Middle frontal gyrus (tissue), 1 donor: ENCODE measurements around the gene PTPRCAP.
"Not testable (repeated sequence)": the region's sequence is repeated elsewhere in the genome, so short reads cannot be mapped to it uniquely, and the experiment has no call there.

Source experiments
- DNase-seq: peaks from one replicate; pipeline ENCODE4 v3.0.0-alpha.2; 2015; ENCODE audit warnings: low spot score; ENCODE audit errors: extremely low spot score

Gene PTPRCAP

GRCh38 chr11:67465530-67465929 lies 28.0 kb upstream of the PTPRCAP start:
- DNase-seq, result not testable (repeated sequence)

- no peak for DNase-seq
Measured at GRCh38 chr11:67465189-67465510, 27.7 kb upstream of the PTPRCAP start.

GRCh38 chr11:67464411-67465188 lies 27.1 kb upstream of the PTPRCAP start:
- DNase-seq, result no peak

- DNase-seq, result no peak
Measured at GRCh38 chr11:67463680-67464410, 26.4 kb upstream of the PTPRCAP start.

- no peak for DNase-seq
Measured at GRCh38 chr11:67463186-67463585, 25.7 kb upstream of the PTPRCAP start.

GRCh38 chr11:67458266-67458665 lies 20.8 kb upstream of the PTPRCAP start:
- DNase-seq, result no peak

GRCh38 chr11:67457453-67457852 lies 20.0 kb upstream of the PTPRCAP start:
- no peak for DNase-seq

GRCh38 chr11:67456068-67456705 lies 18.7 kb upstream of the PTPRCAP start:
- DNase-seq, result no peak

GRCh38 chr11:67455054-67455453 lies 17.6 kb upstream of the PTPRCAP start, which contains the start of gene CABP4:
Gene CABP4 (plus strand): TSS chr11:67455354. CDS start chr11:67455424, 70 bp downstream.
- DNase-seq, result no peak

GRCh38 chr11:67453816-67454732 lies 16.6 kb upstream of the PTPRCAP start:
- DNase-seq, result no peak

- DNase-seq, result no peak
Measured at GRCh38 chr11:67452141-67452952, 14.9 kb upstream of the PTPRCAP start, which contains the start of gene GPR152. Gene GPR152 (minus strand): TSS chr11:67452729. CDS start chr11:67452724, 5 bp downstream.

- DNase-seq, result no peak
Measured at GRCh38 chr11:67451658-67451976, 14.1 kb upstream of the PTPRCAP start.

- DNase-seq, result no peak
Measured at GRCh38 chr11:67450796-67451657, 13.5 kb upstream of the PTPRCAP start.

- no peak for DNase-seq
Measured at GRCh38 chr11:67449116-67449844, 11.8 kb upstream of the PTPRCAP start.

GRCh38 chr11:67448220-67448609 lies 10.7 kb upstream of the PTPRCAP start:
- DNase-seq, result no peak

- no peak for DNase-seq
Measured at GRCh38 chr11:67445515-67445914, 8.0 kb upstream of the PTPRCAP start.

- no peak for DNase-seq
Measured at GRCh38 chr11:67442504-67443404, 5.3 kb upstream of the PTPRCAP start.
